Keratinocyte (primary cell): Measurements from ENCODE around the gene RNASE8.

Experiments used
- EZH2 ChIP-seq: IDR thresholded peaks from one replicate; pipeline ENCODE4 v1.6.1; 2012; ENCODE audit warnings: inconsistent platforms, mild to moderate bottlenecking, low read length, moderate library complexity
- TF ChIP-seq, protein P1 (sequence below), 3 experiments: IDR thresholded peaks in 1 of 3; conservative IDR thresholded peaks in 1 of 3; optimal IDR thresholded peaks in 1 of 3; 2 replicates in 2 of 3; 3 replicates in 1 of 3; pipeline versions ENCODE3 to v1.5.1; 2011; ENCODE audit warnings: low read length in 3 of 3, mild to moderate bottlenecking in 3 of 3, moderate library complexity in 2 of 3, control low read depth in 1 of 3, inconsistent platforms in 1 of 3; ENCODE audit not compliant: insufficient read depth in 2 of 3; ENCODE audit errors: extremely low read depth in 1 of 3

DNA sequence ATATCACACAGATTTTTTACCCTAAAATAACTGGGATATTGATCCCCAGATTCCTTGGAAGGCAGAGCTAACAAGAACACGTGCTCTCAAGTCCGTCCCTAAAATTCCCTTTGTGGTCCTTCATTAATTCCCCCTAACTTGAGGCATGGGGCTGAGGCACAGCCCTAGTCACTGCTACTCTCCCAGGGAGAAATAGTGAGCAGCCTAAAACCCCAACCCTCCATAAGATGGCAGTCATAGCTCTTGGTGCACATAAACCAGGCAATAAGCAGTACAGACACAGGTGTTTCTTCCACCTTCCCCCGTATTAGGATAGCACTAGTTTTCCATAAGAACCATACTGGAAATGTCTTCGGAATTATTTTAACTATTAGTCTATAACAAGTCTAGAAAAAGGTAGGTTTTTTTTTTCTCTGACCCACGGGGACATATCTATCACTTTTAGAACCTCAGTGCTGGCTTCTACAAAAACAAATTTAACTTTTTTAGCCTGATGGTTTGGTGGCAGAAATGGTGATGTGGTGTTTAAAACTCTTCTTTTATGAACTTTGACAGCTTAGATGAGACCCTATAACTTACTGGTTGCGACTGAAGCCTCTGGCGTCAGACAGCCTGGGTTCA lies 9.4 kb downstream of the RNASE8 start:
- TF ChIP-seq EZH2 = no peak
- TF ChIP-seq, protein P1, sequence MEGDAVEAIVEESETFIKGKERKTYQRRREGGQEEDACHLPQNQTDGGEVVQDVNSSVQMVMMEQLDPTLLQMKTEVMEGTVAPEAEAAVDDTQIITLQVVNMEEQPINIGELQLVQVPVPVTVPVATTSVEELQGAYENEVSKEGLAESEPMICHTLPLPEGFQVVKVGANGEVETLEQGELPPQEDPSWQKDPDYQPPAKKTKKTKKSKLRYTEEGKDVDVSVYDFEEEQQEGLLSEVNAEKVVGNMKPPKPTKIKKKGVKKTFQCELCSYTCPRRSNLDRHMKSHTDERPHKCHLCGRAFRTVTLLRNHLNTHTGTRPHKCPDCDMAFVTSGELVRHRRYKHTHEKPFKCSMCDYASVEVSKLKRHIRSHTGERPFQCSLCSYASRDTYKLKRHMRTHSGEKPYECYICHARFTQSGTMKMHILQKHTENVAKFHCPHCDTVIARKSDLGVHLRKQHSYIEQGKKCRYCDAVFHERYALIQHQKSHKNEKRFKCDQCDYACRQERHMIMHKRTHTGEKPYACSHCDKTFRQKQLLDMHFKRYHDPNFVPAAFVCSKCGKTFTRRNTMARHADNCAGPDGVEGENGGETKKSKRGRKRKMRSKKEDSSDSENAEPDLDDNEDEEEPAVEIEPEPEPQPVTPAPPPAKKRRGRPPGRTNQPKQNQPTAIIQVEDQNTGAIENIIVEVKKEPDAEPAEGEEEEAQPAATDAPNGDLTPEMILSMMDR (optimal IDR thresholded peaks at IDR 0.05 in 1 of 3, IDR thresholded peaks at IDR 0.05 in 1 of 3, conservative IDR thresholded peaks at IDR 0.05 in 1 of 3; ENCODE audit: extremely low read depth in 1 of 3, insufficient read depth in 2 of 3, low read length in 3 of 3) = peak; percentile 50 to 82 (median 51)
